Measurements from ENCODE around the gene OR2B2.

The OR2B2 gene

GRCh38 chr6:27893059-27893835 lies 18.9 kb downstream of the OR2B2 start:
- peak; percentile 99 for DNase-seq (ENCODE audit: low spot score)

DNA sequence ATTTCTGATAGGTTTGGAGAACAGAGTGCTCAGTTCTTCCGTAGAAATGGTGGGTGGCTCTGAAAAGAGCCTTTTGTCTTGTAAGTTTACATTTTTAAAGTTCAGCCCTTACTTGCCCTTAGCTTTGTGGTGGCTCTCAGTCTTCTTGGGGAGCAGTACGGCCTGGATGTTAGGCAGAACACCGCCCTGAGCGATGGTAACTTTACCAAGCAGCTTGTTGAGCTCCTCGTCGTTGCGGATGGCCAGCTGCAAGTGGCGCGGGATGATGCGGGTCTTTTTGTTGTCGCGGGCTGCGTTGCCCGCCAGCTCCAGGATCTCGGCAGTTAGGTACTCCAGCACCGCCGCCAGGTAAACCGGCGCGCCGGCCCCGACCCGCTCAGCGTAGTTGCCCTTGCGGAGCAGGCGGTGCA lies 19.5 kb downstream of the OR2B2 start:
- DNase-seq (ENCODE audit: low spot score): peak; percentile 30

DNA sequence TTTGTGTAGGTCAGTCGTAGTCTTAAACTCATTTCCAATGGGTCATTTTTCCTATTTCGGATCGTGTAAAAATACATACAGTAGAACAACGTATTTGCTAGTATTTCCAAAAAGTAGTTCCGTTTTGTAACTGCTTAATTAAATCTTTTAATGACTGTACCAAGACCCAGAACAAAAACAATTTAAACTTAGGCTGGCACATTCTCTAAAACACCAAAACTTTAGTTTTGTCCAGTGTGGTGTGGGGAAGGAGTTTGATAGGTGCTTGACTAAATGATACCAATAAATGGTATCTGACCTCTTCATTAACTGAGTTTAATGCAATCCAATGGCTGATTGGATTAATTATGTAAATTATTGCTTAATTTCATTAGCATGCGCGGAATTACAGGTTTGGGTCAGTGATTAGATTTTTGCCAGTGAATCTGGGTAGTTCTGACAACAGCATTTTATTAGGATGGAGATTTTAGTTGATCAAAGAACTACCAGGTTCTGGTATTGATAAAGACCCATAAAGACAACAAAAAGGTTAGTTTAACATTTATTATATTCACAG lies 20.8 kb downstream of the OR2B2 start:
- peak; percentile 1 for DNase-seq (ENCODE audit: low spot score)

DNA sequence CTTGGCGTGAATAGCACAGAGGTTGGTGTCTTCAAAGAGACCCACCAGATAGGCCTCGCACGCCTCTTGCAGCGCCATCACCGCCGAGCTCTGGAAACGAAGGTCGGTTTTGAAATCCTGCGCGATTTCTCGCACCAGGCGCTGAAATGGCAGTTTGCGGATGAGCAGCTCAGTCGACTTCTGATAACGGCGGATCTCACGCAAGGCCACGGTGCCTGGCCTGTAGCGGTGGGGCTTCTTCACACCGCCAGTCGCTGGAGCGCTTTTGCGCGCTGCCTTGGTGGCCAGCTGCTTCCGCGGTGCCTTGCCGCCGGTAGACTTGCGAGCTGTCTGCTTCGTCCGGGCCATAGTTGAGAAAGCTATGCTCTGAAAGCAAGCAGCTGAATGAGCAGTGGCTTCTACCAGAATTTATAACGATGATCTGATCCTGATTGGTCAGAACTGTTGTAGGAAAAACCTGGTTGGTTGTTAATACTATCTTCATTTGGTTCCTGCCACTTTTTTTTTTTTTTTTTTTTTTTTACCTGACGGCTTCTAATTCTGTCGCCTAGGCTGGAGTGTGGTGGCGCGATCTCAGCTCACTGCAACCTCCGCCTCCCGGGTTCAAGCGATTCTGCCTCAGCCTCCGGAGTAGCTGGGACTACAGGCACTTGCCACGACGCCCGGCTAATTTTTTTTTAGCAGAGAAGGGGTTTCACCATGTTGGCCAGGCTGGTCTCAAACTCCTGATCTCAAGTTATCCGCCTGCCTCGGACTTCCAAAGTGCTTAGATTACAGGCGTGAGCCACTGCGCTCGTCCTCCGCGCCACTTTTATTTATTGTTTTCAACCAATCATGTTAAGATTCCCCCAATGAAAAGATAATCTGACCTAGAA lies 21.5 kb downstream of the OR2B2 start:
- DNase-seq (ENCODE audit: low spot score): peak; percentile 94

DNA sequence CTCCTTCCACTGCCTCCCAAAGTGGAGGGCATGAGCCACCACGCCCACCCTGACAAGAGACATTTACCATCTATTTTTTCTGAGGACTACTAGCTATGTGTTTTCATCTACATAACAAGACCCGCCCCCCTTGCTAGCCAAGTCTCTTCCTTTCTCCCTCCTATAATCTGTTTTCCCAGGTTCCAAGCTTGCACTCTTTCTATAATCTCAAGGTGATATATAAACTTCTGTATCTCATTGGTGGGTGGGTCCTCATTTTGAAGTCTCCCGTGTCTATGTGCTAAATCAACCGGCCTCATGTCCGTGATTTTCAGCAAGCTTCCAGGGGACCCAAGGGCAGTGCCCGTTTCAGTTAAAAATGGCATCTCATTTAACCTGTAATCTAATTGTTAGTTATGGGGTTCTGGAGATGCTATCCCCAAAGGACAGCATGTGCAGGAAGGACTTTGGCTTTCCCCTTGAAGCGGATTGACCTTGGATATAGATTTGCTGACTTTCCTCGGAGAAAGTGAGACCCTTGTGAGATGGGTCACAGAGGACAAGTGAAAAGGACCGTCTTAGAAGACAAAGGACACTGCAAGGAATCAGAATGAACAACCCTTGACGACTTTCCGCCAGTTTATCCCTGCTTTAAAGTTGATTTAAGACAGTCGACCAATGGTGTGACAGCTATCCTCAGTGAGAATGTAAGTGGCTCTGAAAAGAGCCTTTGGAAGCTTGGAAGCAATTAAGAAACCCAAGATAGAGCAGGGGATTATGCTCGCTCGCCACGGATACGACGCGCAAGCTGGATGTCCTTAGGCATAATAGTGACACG lies 22.4 kb downstream of the OR2B2 start:
- DNase-seq (ENCODE audit: low spot score): peak; percentile 20

DNA sequence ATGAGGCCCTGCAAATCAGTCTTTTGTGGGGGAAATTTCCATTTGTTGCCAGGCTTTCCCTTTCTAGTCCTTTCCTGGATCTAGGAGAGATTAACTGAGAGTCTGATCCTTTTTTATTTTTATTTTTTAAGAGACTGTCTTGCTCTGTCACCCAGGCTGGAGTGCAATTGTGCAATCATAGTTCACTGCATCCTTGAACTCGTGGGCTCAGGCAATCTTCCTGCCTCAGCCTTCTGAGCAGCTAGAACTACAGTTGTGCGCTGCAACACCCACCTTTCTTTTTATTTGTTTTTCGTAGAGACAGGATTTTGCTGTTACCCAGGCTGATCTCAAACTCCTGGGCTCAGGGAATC lies 22.9 kb downstream of the OR2B2 start:
- DNase-seq (ENCODE audit: low spot score): no peak

DNA sequence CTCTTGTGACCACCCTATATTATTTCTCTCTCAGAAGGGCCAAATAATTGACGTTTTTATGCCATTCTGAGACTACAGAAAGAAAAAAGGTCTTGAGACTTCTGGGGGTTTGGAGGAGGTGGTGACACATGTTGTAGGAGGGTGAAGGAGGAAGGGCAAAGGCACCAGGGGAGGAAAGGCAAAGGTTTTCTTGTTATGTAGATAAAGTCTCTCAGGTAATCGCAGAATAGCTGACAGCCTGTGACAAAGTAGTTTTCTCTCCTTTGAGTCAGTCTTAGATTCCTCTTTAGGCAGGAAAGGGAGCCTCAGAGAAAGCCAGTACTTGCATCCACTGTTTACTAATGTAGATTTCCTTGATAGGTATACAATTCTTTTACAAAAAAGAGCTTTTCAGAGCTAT lies 23.6 kb downstream of the OR2B2 start:
- DNase-seq (ENCODE audit: low spot score): no peak

GRCh38 chr6:27886073-27886472 lies 26.1 kb downstream of the OR2B2 start:
- DNase-seq (ENCODE audit: low spot score): no peak

DNA sequence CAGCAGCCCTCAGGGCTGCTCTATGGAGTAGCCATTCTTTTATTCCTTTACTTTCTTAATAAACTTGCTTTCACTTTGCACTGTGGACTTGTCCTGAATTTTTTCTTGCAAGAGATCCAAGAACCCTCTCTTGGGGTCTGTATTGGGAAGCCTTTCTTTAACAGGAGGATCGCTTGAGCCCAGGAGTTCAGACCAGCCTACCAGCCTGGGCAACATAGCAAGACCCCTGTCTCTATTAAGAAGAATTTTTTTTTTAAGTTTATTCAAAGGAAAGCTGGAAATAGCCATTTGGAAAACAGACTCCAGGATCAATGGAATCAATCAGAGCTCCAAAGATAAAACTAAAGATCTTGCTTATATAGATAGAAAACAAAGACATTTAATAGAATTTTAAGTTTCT lies 29.1 kb downstream of the OR2B2 start:
- DNase-seq (ENCODE audit: low spot score): no peak

- no peak for DNase-seq (ENCODE audit: low spot score)
These were observed 29.6 kb downstream of the OR2B2 start for GRCh38 chr6:27882624-27883023.

- DNase-seq (ENCODE audit: low spot score): no peak
These were observed 32.4 kb downstream of the OR2B2 start for GRCh38 chr6:27879837-27880236.

- DNase-seq (ENCODE audit: low spot score): no peak
These were observed 38.2 kb downstream of the OR2B2 start for GRCh38 chr6:27874016-27874415.

GRCh38 chr6:27873021-27873940 lies 38.9 kb downstream of the OR2B2 start:
- DNase-seq (ENCODE audit: low spot score): peak; percentile 39

GRCh38 chr6:27872642-27873020 lies 39.6 kb downstream of the OR2B2 start:
- peak; percentile 11 for DNase-seq (ENCODE audit: low spot score)

DNA sequence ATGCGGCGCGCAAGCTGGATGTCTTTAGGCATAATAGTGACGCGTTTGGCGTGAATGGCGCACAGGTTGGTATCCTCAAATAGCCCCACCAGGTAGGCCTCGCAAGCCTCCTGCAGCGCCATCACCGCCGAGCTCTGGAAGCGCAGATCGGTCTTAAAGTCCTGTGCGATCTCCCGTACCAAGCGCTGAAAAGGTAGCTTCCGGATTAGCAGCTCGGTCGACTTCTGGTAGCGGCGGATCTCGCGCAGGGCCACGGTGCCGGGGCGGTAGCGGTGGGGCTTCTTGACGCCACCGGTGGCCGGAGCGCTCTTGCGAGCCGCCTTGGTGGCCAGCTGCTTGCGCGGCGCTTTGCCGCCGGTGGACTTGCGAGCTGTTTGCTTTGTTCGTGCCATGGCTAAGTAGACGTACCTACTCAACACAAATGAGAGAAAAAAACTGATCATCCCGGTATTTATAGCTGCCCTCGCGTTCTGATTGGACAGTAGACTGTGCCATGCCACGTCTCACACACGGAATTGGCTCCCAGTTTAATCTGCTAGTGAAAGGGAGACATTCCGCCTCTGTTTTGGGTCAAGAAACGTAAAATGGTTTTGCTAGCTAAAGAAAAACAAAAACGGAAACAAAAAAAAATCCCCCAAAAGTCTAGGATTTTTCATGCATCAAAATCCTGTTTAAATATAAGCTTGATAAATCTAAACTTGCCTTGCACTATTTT lies 40.1 kb downstream of the OR2B2 start:
- peak; percentile 63 for DNase-seq (ENCODE audit: low spot score)

- DNase-seq (ENCODE audit: low spot score): no peak
These were observed 41.8 kb downstream of the OR2B2 start for GRCh38 chr6:27870291-27870870.

DNA sequence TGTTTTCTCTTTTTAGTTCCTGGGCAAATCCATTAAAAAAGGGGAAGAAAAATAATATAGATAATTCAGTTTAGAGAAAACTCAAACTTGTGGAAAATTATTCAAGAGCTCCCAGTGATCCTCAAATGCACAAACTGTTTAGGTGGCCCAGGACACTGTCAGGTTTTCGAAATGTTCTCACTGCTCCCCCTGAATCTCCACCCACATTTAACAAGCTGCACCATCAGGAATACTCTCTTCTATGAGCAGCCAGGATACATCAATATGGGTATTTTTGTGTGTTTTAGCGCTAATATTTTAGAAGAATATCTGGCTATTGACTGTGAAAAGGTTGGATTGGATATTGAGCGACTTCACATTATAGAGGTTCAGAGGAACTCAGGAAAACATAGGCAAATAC lies 43.9 kb downstream of the OR2B2 start:
- DNase-seq (ENCODE audit: low spot score): no peak

DNA sequence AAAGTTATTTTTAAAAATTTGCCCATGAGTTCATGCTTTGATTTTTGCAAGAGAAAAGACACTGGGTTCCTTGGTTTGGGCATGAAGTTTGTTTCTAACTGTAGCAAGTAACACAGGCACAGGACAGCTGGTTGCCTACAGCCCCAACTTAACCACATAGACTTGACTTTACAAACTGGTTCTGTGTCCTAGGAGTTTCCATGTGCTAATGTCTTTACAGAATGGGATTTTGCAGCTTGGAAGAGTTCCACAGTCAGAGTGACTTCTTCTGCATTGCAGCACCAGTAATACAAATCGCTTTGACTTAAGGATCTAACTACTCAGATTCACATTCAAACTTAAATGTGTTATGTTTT lies 44.3 kb downstream of the OR2B2 start:
- peak; percentile 50 for DNase-seq (ENCODE audit: low spot score)

DNA sequence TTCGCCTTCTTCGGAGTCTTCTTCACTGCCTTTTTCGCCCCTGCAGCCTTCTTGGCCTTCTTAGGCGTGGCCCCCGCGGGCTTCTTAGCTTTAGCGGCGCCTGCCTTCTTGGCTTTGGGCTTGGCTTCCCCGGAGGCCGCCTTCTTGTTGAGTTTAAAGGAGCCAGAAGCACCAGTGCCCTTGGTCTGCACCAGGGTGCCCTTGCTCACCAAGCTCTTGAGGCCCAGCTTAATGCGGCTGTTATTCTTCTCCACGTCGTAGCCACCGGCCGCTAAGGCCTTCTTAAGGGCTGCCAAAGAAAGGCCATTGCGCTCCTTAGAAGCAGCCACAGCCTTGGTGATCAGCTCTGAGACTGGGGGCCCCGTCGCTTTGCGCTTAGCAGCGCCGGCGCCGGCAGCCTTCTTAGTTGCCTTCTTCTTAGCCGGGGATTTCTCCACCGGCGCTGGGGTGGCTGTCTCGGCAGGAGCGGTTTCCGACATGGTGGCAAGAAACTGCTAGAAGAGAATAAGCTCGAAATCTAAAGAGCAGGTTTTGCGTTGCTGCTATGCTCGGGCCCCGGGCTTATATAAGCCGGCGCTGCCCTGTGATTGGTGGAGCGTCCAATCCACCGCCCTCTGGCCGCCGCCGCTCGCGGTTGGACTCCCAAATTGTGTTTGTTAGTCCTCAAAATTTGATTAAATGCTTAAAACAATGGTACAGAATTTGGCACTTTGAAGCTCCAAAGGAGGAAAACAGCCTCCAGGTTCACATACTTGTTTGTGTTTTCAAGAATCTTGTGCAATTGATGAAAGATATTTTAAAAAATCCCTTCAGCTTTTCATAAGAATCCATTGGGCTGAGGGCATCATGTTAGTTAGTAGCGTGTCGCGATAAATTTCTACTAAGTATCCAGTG lies 44.9 kb downstream of the OR2B2 start:
- DNase-seq (ENCODE audit: low spot score): peak; percentile 81
